Panc1 (cell line): ENCODE measurements around the gene TBX5. TPM values are rescaled to one million over a fixed set of nuclear protein-coding genes. Genes with fewer than 3 reads are reported as not detected.

Experiments used
- ATAC-seq: fragments of 200-7000 bp; cut with Tn5 transposase; 2 replicates; pipeline ENCODE4 v1.9.1; 2020; ENCODE audit warnings: mild to moderate bottlenecking, moderate library complexity
- BruUV-seq: library from RNA; stranded (reverse); fragments of 400-500 nt; replicated peaks from 2 replicates; lab custom pipeline; 2021; lab: Mats Ljungman, UMichigan
- CTCF ChIA-PET: fragments of 300-600 bp; sonication (Branson Sonifier 250); formaldehyde crosslinking; loops from one replicate; lab custom pipeline; 2022; ENCODE audit warnings: antibody characterized with exemption; lab: Charles Lee
- POLR2A ChIA-PET: fragments of 300-600 bp; sonication (Branson Sonifier 250); formaldehyde crosslinking; loops from one replicate; lab custom pipeline; 2022; ENCODE audit warnings: antibody characterized with exemption; lab: Charles Lee
- DNase-seq: peaks from one replicate; pipeline ENCODE4 v3.0.0-alpha.2; 2010; ENCODE audit warnings: low read depth, low spot score
- H3K27ac ChIP-seq: 2 replicates; pipeline ENCODE4 v1.5.1; 2011; ENCODE audit warnings: mild to moderate bottlenecking, low read length, inconsistent platforms
- H3K27me3 ChIP-seq: fragments of 200-500 bp; sonication (Bioruptor generic); 2 replicates; pipeline ENCODE4 v1.6.0; 2014; ENCODE audit warnings: low read length, inconsistent platforms; ENCODE audit not compliant: control insufficient read depth, insufficient read depth
- H3K36me3 ChIP-seq: fragments of 200-500 bp; sonication (Bioruptor generic); 2 replicates; pipeline ENCODE4 v1.5.1; 2014; ENCODE audit warnings: inconsistent platforms, mild to moderate bottlenecking, low read length, moderate library complexity; ENCODE audit not compliant: control insufficient read depth, insufficient read depth
- H3K4me1 ChIP-seq: 2 replicates; pipeline ENCODE4 v1.5.1; 2011; ENCODE audit warnings: inconsistent platforms, mild to moderate bottlenecking, low read length, moderate library complexity; ENCODE audit not compliant: control insufficient read depth, insufficient read depth
- H3K4me3 ChIP-seq, 2 experiments: 2 replicates each; pipeline ENCODE4 v1.5.1; 2011 to 2012; ENCODE audit warnings: low read depth in 2 of 2, low read length in 2 of 2, mild to moderate bottlenecking in 2 of 2, inconsistent platforms in 1 of 2, moderate library complexity in 1 of 2
- H3K9me3 ChIP-seq: fragments of 200-500 bp; sonication (Bioruptor generic); 2 replicates; pipeline ENCODE4 v1.5.1; 2014; ENCODE audit warnings: low read depth, mild to moderate bottlenecking, inconsistent platforms, low read length, moderate library complexity; ENCODE audit not compliant: control insufficient read depth, insufficient read depth
- POLR2AphosphoS5 ChIP-seq: IDR thresholded peaks from 2 replicates; pipeline ENCODE4 v1.6.1; 2012; ENCODE audit warnings: mild to moderate bottlenecking, low read depth, low read length, moderate library complexity
- SIN3A ChIP-seq: IDR thresholded peaks from 2 replicates; pipeline ENCODE4 v1.6.1; 2012; ENCODE audit warnings: low read depth, mild to moderate bottlenecking, low read length, moderate library complexity, borderline replicate concordance; ENCODE audit not compliant: insufficient read depth
- TCF7L2 ChIP-seq: IDR thresholded peaks from 2 replicates; pipeline ENCODE4 v1.6.1; 2011; ENCODE audit warnings: mild to moderate bottlenecking, low read depth, low read length, inconsistent platforms
- in situ Hi-C: cut with HindIII; loops from 2 replicates; pipeline ENCODE4 v1.10.0; 2016; ENCODE audit warnings: low sequenced_read_pairs, low pct_unique_long_range_greater_than_20kb
- intact Hi-C: fragments of 100-400 bp; cut with micrococcal nuclease; formaldehyde crosslinking; loops from one replicate; pipeline ENCODE4 v1.10.0; 2022; ENCODE audit not compliant: unreplicated experiment
- total RNA-seq: library from RNA; stranded (reverse); gene quantifications from one replicate; pipeline ENCODE4 v1.2.1, GENCODE V29; 2021; ENCODE audit not compliant: unreplicated experiment
- TF ChIP-seq, protein P1 (sequence below), 2 experiments: IDR thresholded peaks; 2 replicates each; pipeline ENCODE4 v1.6.1; 2011 to 2012; ENCODE audit warnings: low read depth in 2 of 2, control low read depth in 1 of 2, low read length in 1 of 2, mild to moderate bottlenecking in 1 of 2, moderate library complexity in 1 of 2; ENCODE audit not compliant: insufficient read depth in 1 of 2
- TF ChIP-seq, protein P2 (sequence below): fragments of 450-650 bp; IDR thresholded peaks from 2 replicates; pipeline ENCODE4 v1.5.1; 2017; ENCODE audit warnings: mild to moderate bottlenecking

The TBX5 gene
- total RNA-seq, 1 experiment from 2014 or later: not detected

DNA sequence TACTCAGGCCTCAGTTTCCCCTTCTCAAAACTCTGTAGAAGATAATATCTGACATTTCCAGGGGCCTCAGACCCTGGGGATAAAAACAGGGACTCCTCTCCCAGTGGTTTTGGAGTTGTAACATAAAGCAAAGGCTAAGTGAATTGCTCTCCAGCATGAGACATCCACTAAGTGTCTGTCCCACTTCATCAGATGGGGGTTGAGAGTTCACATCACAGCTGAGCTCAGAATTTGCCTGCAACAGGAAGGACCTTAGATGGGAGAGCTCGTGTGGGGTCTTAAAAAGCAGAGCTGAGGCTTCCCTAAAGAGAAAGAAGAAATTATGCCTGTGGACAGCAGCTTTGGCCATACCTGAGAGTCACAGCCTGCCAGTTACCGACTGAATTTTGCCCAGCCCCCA lies 61.1 kb downstream of the TBX5 start:
- intact Hi-C loops: no loop called here
- in situ Hi-C loops: no loop called here
- no peaks in the 10 kb centered on the region for H3K9me3 ChIP-seq
- no peaks in the 10 kb centered on the region for H3K27me3 ChIP-seq
- POLR2A ChIA-PET: no interaction called here
- no peaks in the 10 kb centered on the region for H3K4me1 ChIP-seq
- no peak overlapping the region for H3K27ac ChIP-seq
- no peaks in the 10 kb centered on the region for H3K36me3 ChIP-seq
- CTCF ChIA-PET: no interaction called here
- TF ChIP-seq, protein P1, sequence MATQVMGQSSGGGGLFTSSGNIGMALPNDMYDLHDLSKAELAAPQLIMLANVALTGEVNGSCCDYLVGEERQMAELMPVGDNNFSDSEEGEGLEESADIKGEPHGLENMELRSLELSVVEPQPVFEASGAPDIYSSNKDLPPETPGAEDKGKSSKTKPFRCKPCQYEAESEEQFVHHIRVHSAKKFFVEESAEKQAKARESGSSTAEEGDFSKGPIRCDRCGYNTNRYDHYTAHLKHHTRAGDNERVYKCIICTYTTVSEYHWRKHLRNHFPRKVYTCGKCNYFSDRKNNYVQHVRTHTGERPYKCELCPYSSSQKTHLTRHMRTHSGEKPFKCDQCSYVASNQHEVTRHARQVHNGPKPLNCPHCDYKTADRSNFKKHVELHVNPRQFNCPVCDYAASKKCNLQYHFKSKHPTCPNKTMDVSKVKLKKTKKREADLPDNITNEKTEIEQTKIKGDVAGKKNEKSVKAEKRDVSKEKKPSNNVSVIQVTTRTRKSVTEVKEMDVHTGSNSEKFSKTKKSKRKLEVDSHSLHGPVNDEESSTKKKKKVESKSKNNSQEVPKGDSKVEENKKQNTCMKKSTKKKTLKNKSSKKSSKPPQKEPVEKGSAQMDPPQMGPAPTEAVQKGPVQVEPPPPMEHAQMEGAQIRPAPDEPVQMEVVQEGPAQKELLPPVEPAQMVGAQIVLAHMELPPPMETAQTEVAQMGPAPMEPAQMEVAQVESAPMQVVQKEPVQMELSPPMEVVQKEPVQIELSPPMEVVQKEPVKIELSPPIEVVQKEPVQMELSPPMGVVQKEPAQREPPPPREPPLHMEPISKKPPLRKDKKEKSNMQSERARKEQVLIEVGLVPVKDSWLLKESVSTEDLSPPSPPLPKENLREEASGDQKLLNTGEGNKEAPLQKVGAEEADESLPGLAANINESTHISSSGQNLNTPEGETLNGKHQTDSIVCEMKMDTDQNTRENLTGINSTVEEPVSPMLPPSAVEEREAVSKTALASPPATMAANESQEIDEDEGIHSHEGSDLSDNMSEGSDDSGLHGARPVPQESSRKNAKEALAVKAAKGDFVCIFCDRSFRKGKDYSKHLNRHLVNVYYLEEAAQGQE (IDR thresholded peaks at IDR 0.05; ENCODE audit: insufficient read depth in 1 of 2, low read depth in 2 of 2, low read length in 1 of 2): no peak
- TF ChIP-seq, protein P2, sequence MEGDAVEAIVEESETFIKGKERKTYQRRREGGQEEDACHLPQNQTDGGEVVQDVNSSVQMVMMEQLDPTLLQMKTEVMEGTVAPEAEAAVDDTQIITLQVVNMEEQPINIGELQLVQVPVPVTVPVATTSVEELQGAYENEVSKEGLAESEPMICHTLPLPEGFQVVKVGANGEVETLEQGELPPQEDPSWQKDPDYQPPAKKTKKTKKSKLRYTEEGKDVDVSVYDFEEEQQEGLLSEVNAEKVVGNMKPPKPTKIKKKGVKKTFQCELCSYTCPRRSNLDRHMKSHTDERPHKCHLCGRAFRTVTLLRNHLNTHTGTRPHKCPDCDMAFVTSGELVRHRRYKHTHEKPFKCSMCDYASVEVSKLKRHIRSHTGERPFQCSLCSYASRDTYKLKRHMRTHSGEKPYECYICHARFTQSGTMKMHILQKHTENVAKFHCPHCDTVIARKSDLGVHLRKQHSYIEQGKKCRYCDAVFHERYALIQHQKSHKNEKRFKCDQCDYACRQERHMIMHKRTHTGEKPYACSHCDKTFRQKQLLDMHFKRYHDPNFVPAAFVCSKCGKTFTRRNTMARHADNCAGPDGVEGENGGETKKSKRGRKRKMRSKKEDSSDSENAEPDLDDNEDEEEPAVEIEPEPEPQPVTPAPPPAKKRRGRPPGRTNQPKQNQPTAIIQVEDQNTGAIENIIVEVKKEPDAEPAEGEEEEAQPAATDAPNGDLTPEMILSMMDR: no peak
- no peak for TF ChIP-seq TCF7L2
- no peak for TF ChIP-seq SIN3A
- no peak for TF ChIP-seq POLR2AphosphoS5
- ATAC-seq (no peak), DNase-seq (no peak)
- BruUV-seq: no TSS peak
- H3K4me3 ChIP-seq: no peak overlapping the region

GRCh38 chr12:114344303-114344663 lies 61.7 kb downstream of the TBX5 start:
- ChIA-PET POLR2A (no interaction called here), CTCF (no interaction called here)
- no peak for TF ChIP-seq SIN3A
- TF ChIP-seq, protein P1 (IDR thresholded peaks at IDR 0.05; ENCODE audit: insufficient read depth in 1 of 2, low read depth in 2 of 2, low read length in 1 of 2): no peak
- TF ChIP-seq, protein P2: no peak
- no peak for TF ChIP-seq TCF7L2
- TF ChIP-seq POLR2AphosphoS5: no peak

More at GRCh38 chr12:114344303-114344663, 61.7 kb downstream of the TBX5 start:
- no peak overlapping the region for H3K4me3 ChIP-seq
- no TSS peak for BruUV-seq
- H3K27me3 ChIP-seq: no peaks in the 10 kb centered on the region
- H3K36me3 ChIP-seq: no peaks in the 10 kb centered on the region
- DNase-seq (no peak), ATAC-seq (no peak)
- no peaks in the 10 kb centered on the region for H3K9me3 ChIP-seq
- no peak overlapping the region for H3K27ac ChIP-seq
- H3K4me1 ChIP-seq: no peaks in the 10 kb centered on the region
- in situ Hi-C loops: no loop called here
- intact Hi-C loops: no loop called here
